ENCODE data around the gene ACSF3. TPM values are rescaled to one million over a fixed set of nuclear protein-coding genes. Genes with fewer than 3 reads are reported as not detected.
A peak's percentile ranks its signal among the peaks of the same experiment; 100 is the strongest.

ACSF3 gene
- total and polyA plus RNA-seq, 2 of the 4 experiments (the other 2 are of a cell fraction) = 9.5 to 14.2 TPM

GRCh38 chr16:89090182-89090630, 3.4 kb upstream of the ACSF3 start:
- no peak overlapping the region for H2BK5ac ChIP-seq (ENCODE audit: low read depth, low read length, poor library complexity, severe bottlenecking)
- peaks cover 12% of the 10 kb centered on the region in 2 experiments for H3K79me1 ChIP-seq (ENCODE audit: low read depth in 1 of 2, low read length in 2 of 2)
- no peak overlapping the region for H2BK20ac ChIP-seq (ENCODE audit: low read depth, low read length)
- H4K5ac ChIP-seq (ENCODE audit: low read depth, low read length) = no peak overlapping the region
- no peak overlapping the region for H2BK120ac ChIP-seq (ENCODE audit: low read depth, low read length)
- no peak overlapping the region for H2BK15ac ChIP-seq (ENCODE audit: low read depth, low read length)
- H3K4me2 ChIP-seq (ENCODE audit: low read depth, low read length) = no peak overlapping the region
- H4K91ac ChIP-seq (ENCODE audit: insufficient read depth, low read depth, low read length) = no peak overlapping the region
- H4K20me1 ChIP-seq (ENCODE audit: insufficient read depth, low read length) = no peaks in the 10 kb centered on the region
- H3K36me3 ChIP-seq (ENCODE audit: control insufficient read depth, insufficient read depth, low read length) = no peaks in the 10 kb centered on the region
- TF ChIP-seq POLR2A (IDR thresholded peaks at IDR 0.05; ENCODE audit: low read depth, low read length) (no peak), MXI1 (IDR thresholded peaks at IDR 0.05; ENCODE audit: borderline replicate concordance, low read depth, low read length) (no peak), SMC3 (IDR thresholded peaks at IDR 0.05; ENCODE audit: low read depth, low read length) (no peak), ELK1 (IDR thresholded peaks at IDR 0.05; ENCODE audit: borderline replicate concordance, low read depth, low read length) (no peak), CTCF (conservative IDR thresholded peaks at IDR 0.05; ENCODE audit: low read depth, low read length) (no peak), MAFK (IDR thresholded peaks at IDR 0.05; ENCODE audit: low read depth, low read length) (no peak), CEBPB (IDR thresholded peaks at IDR 0.05; ENCODE audit: low read depth, low read length) (no peak), MAZ (IDR thresholded peaks at IDR 0.05; ENCODE audit: borderline replicate concordance, low read depth, low read length) (no peak), USF2 (IDR thresholded peaks at IDR 0.05; ENCODE audit: low read depth, low read length) (no peak), FOS (IDR thresholded peaks at IDR 0.05; ENCODE audit: low read depth, low read length) (no peak), RAD21 (IDR thresholded peaks at IDR 0.05; ENCODE audit: low read length) (no peak), RFX5 (IDR thresholded peaks at IDR 0.05; ENCODE audit: low read depth, low read length) (no peak), CHD1 (IDR thresholded peaks at IDR 0.05; ENCODE audit: low read depth, low read length) (no peak), BHLHE40 (IDR thresholded peaks at IDR 0.05; ENCODE audit: low read depth, low read length) (no peak), NFE2L2 (IDR thresholded peaks at IDR 0.05; ENCODE audit: low read depth, low read length) (no peak), RCOR1 (IDR thresholded peaks at IDR 0.05; ENCODE audit: insufficient replicate concordance, low read length) (no peak)
- H3K4ac ChIP-seq (ENCODE audit: low read depth, low read length) = no peak overlapping the region
- H3K27ac ChIP-seq (ENCODE audit: insufficient read depth, low read length) = no peak overlapping the region
- H4K8ac ChIP-seq (ENCODE audit: low read depth in 2 of 2, low read length in 2 of 2) = no peak overlapping the region
- H3K27me3 ChIP-seq (ENCODE audit: control insufficient read depth, insufficient read depth, low read length) = peaks cover 50% of the 10 kb centered on the region
- no peak overlapping the region for H3K9ac ChIP-seq (ENCODE audit: low read depth, low read length)
- H3K9me3 ChIP-seq (ENCODE audit: control insufficient read depth, insufficient read depth, low read length) = peaks cover 3% of the 10 kb centered on the region; the same call in 1 of the 2 replicates
- 64% methylated on average over 4 of the region's 16 CpGs; no CpG with 5 or more reads in 1 of the 2 experiments for WGBS, 2 experiments (ENCODE audit: extremely low coverage in 2 of 2, insufficient read length in 1 of 2)
- H3K9me1 ChIP-seq (ENCODE audit: insufficient read depth, low read length) = 0 out of 2 replicates have a peak, but pooled peaks cover 4% of the 10 kb centered on the region
- no peak overlapping the region for H3K4me3 ChIP-seq (ENCODE audit: insufficient read depth, low read depth, low read length)
- H3K56ac ChIP-seq (ENCODE audit: extremely low read depth, insufficient read depth, low read length) = no peak overlapping the region
- BruUV-seq (replicated peaks) = no TSS peak
- POLR2A ChIA-PET (ENCODE audit: unreplicated experiment) = no interaction called here
- no peaks in the 10 kb centered on the region for H3K4me1 ChIP-seq (ENCODE audit: control insufficient read depth, insufficient read depth, low read length)
- in situ Hi-C loops (cut with MboI; ENCODE audit: low sequenced_read_pairs) = no loop called here
- dilution Hi-C loops (cut with HindIII; ENCODE audit: low sequenced_read_pairs, unreplicated experiment) = no loop called here
- no peak overlapping the region for H3K23ac ChIP-seq (ENCODE audit: low read depth, low read length)
- H3K18ac ChIP-seq (ENCODE audit: low read depth, low read length) = no peak overlapping the region
- DNase-seq (no peak), ATAC-seq (ENCODE audit: low read depth) (no peak)
- no peak overlapping the region for H2AK9ac ChIP-seq (replicated peaks; ENCODE audit: low read depth, low read length, poor library complexity)
- H2AK5ac ChIP-seq (ENCODE audit: low read depth, low read length) = no peak overlapping the region
- CTCF ChIA-PET = no interaction called here
- no peak overlapping the region for H3K14ac ChIP-seq (replicated peaks; ENCODE audit: low read depth, low read length)
- peak overlapping the region; percentile 23 for H2AFZ ChIP-seq (replicated peaks; ENCODE audit: low read length, poor library complexity)
- intact Hi-C loops (cut with micrococcal nuclease) = no loop called here
